ENCODE results near the gene ZNF507. TPM values are rescaled to one million over a fixed set of nuclear protein-coding genes. Genes with fewer than 3 reads are reported as not detected.

ZNF507 gene
- 11.0 TPM for total RNA-seq

GRCh38 chr19:32345261-32346207 is at the start of gene ZNF507:
TSS of gene ZNF507 (plus strand) at chr19:32345610. CDS start at chr19:32352831, 7,221 bp downstream.
- Histone ChIP-seq H3K9me3 (ENCODE audit: control insufficient read depth in 3 of 3, low read length in 3 of 3) (no peaks in the 10 kb centered on the region), H3K4me3 (ENCODE audit: low read length in 3 of 3) (peak within 1 kb of the TSS; percentile 84 to 89 (median 89)), H3K4me1 (ENCODE audit: control insufficient read depth in 3 of 3, insufficient read depth in 3 of 3, low read length in 3 of 3) (peaks cover 15 to 18% (median 16%) of the 10 kb centered on the region in 3 donors), H3K9ac (ENCODE audit: low read depth in 1 of 3, low read length in 3 of 3) (peak within 1 kb of the TSS; percentile 84 to 91 (median 84)), H3K27ac (ENCODE audit: low read depth, low read length) (peak within 1 kb of the TSS; percentile 61), H3K27me3 (ENCODE audit: control insufficient read depth in 3 of 3, insufficient read depth in 3 of 3, low read length in 3 of 3) (no peaks in the 10 kb centered on the region), H3K36me3 (ENCODE audit: control insufficient read depth in 3 of 3, insufficient read depth in 3 of 3, low read length in 3 of 3) (peaks cover 6 to 13% (median 13%) of the 10 kb centered on the region in 3 donors)

GRCh38 chr19:32296694-32297093 is 48.7 kb upstream of the ZNF507 start:
- H3K9me3 ChIP-seq (ENCODE audit: control insufficient read depth in 3 of 3, low read length in 3 of 3) = peaks cover 0 to 4% (median 0%) of the 10 kb centered on the region in 3 donors
- H3K4me3 ChIP-seq (ENCODE audit: low read length in 3 of 3) = no peak overlapping the region
- H3K9ac ChIP-seq (ENCODE audit: low read depth in 1 of 3, low read length in 3 of 3) = no peak overlapping the region
- no peaks in the 10 kb centered on the region for H3K27me3 ChIP-seq (ENCODE audit: control insufficient read depth in 3 of 3, insufficient read depth in 3 of 3, low read length in 3 of 3)
- no peaks in the 10 kb centered on the region for H3K36me3 ChIP-seq (ENCODE audit: control insufficient read depth in 3 of 3, insufficient read depth in 3 of 3, low read length in 3 of 3)
- H3K4me1 ChIP-seq (ENCODE audit: control insufficient read depth in 3 of 3, insufficient read depth in 3 of 3, low read length in 3 of 3) = no peaks in the 10 kb centered on the region
- H3K27ac ChIP-seq (ENCODE audit: low read depth, low read length) = no peak overlapping the region

GRCh38 chr19:32302778-32303177 is 42.6 kb upstream of the ZNF507 start:
- Histone ChIP-seq H3K9ac (ENCODE audit: low read depth in 1 of 3, low read length in 3 of 3) (no peak overlapping the region), H3K9me3 (ENCODE audit: control insufficient read depth in 3 of 3, low read length in 3 of 3) (peaks cover 0 to 4% (median 0%) of the 10 kb centered on the region in 3 donors), H3K27ac (ENCODE audit: low read depth, low read length) (no peak overlapping the region), H3K27me3 (ENCODE audit: control insufficient read depth in 3 of 3, insufficient read depth in 3 of 3, low read length in 3 of 3) (peaks cover 0 to 3% (median 0%) of the 10 kb centered on the region in 3 donors), H3K4me1 (ENCODE audit: control insufficient read depth in 3 of 3, insufficient read depth in 3 of 3, low read length in 3 of 3) (no peaks in the 10 kb centered on the region), H3K36me3 (ENCODE audit: control insufficient read depth in 3 of 3, insufficient read depth in 3 of 3, low read length in 3 of 3) (no peaks in the 10 kb centered on the region), H3K4me3 (ENCODE audit: low read length in 3 of 3) (no peak overlapping the region)

GRCh38 chr19:32303193-32303592 is 42.2 kb upstream of the ZNF507 start:
- no peaks in the 10 kb centered on the region for H3K36me3 ChIP-seq (ENCODE audit: control insufficient read depth in 3 of 3, insufficient read depth in 3 of 3, low read length in 3 of 3)
- no peaks in the 10 kb centered on the region for H3K4me1 ChIP-seq (ENCODE audit: control insufficient read depth in 3 of 3, insufficient read depth in 3 of 3, low read length in 3 of 3)
- peaks cover 0 to 4% (median 0%) of the 10 kb centered on the region in 3 donors for H3K9me3 ChIP-seq (ENCODE audit: control insufficient read depth in 3 of 3, low read length in 3 of 3)
- no peak overlapping the region for H3K4me3 ChIP-seq (ENCODE audit: low read length in 3 of 3)
- H3K27ac ChIP-seq (ENCODE audit: low read depth, low read length) = no peak overlapping the region
- H3K9ac ChIP-seq (ENCODE audit: low read depth in 1 of 3, low read length in 3 of 3) = no peak overlapping the region
- H3K27me3 ChIP-seq (ENCODE audit: control insufficient read depth in 3 of 3, insufficient read depth in 3 of 3, low read length in 3 of 3) = peaks cover 0 to 5% (median 0%) of the 10 kb centered on the region in 3 donors

- no peaks in the 10 kb centered on the region for H3K9me3 ChIP-seq (ENCODE audit: control insufficient read depth in 3 of 3, low read length in 3 of 3)
These were observed 37.8 kb upstream of the ZNF507 start for GRCh38 chr19:32307591-32307990.

GRCh38 chr19:32308431-32309077 is 36.9 kb upstream of the ZNF507 start:
- Histone ChIP-seq H3K27me3 (ENCODE audit: control insufficient read depth in 3 of 3, insufficient read depth in 3 of 3, low read length in 3 of 3) (peaks cover 0 to 21% (median 3%) of the 10 kb centered on the region in 3 donors), H3K4me3 (ENCODE audit: low read length in 3 of 3) (no peak overlapping the region), H3K9ac (ENCODE audit: low read depth in 1 of 3, low read length in 3 of 3) (no peak overlapping the region), H3K9me3 (ENCODE audit: control insufficient read depth in 3 of 3, low read length in 3 of 3) (no peaks in the 10 kb centered on the region), H3K27ac (ENCODE audit: low read depth, low read length) (no peak overlapping the region), H3K36me3 (ENCODE audit: control insufficient read depth in 3 of 3, insufficient read depth in 3 of 3, low read length in 3 of 3) (no peaks in the 10 kb centered on the region), H3K4me1 (ENCODE audit: control insufficient read depth in 3 of 3, insufficient read depth in 3 of 3, low read length in 3 of 3) (no peaks in the 10 kb centered on the region)

More at GRCh38 chr19:32307591-32307990, 37.8 kb upstream of the ZNF507 start:
- Histone ChIP-seq H3K27ac (ENCODE audit: low read depth, low read length) (no peak overlapping the region), H3K36me3 (ENCODE audit: control insufficient read depth in 3 of 3, insufficient read depth in 3 of 3, low read length in 3 of 3) (no peaks in the 10 kb centered on the region), H3K4me1 (ENCODE audit: control insufficient read depth in 3 of 3, insufficient read depth in 3 of 3, low read length in 3 of 3) (no peaks in the 10 kb centered on the region), H3K9ac (ENCODE audit: low read depth in 1 of 3, low read length in 3 of 3) (no peak overlapping the region), H3K27me3 (ENCODE audit: control insufficient read depth in 3 of 3, insufficient read depth in 3 of 3, low read length in 3 of 3) (peaks cover 0 to 21% (median 3%) of the 10 kb centered on the region in 3 donors), H3K4me3 (ENCODE audit: low read length in 3 of 3) (no peak overlapping the region)

- no peaks in the 10 kb centered on the region for H3K9me3 ChIP-seq (ENCODE audit: control insufficient read depth in 3 of 3, low read length in 3 of 3)
- H3K4me1 ChIP-seq (ENCODE audit: control insufficient read depth in 3 of 3, insufficient read depth in 3 of 3, low read length in 3 of 3) = no peaks in the 10 kb centered on the region
- no peak overlapping the region for H3K4me3 ChIP-seq (ENCODE audit: low read length in 3 of 3)
- no peak overlapping the region for H3K9ac ChIP-seq (ENCODE audit: low read depth in 1 of 3, low read length in 3 of 3)
- H3K27me3 ChIP-seq (ENCODE audit: control insufficient read depth in 3 of 3, insufficient read depth in 3 of 3, low read length in 3 of 3) = peaks cover 0 to 21% (median 3%) of the 10 kb centered on the region in 3 donors
- no peaks in the 10 kb centered on the region for H3K36me3 ChIP-seq (ENCODE audit: control insufficient read depth in 3 of 3, insufficient read depth in 3 of 3, low read length in 3 of 3)
- H3K27ac ChIP-seq (ENCODE audit: low read depth, low read length) = no peak overlapping the region
These were observed 35.6 kb upstream of the ZNF507 start for GRCh38 chr19:32309711-32310390.

- peaks cover 2 to 21% (median 3%) of the 10 kb centered on the region in 3 donors for H3K27me3 ChIP-seq (ENCODE audit: control insufficient read depth in 3 of 3, insufficient read depth in 3 of 3, low read length in 3 of 3)
- H3K36me3 ChIP-seq (ENCODE audit: control insufficient read depth in 3 of 3, insufficient read depth in 3 of 3, low read length in 3 of 3) = no peaks in the 10 kb centered on the region
- no peaks in the 10 kb centered on the region for H3K4me1 ChIP-seq (ENCODE audit: control insufficient read depth in 3 of 3, insufficient read depth in 3 of 3, low read length in 3 of 3)
- H3K4me3 ChIP-seq (ENCODE audit: low read length in 3 of 3) = no peak overlapping the region
- no peak overlapping the region for H3K27ac ChIP-seq (ENCODE audit: low read depth, low read length)
- H3K9me3 ChIP-seq (ENCODE audit: control insufficient read depth in 3 of 3, low read length in 3 of 3) = no peaks in the 10 kb centered on the region
- H3K9ac ChIP-seq (ENCODE audit: low read depth in 1 of 3, low read length in 3 of 3) = no peak overlapping the region
These were observed 34.0 kb upstream of the ZNF507 start for GRCh38 chr19:32311371-32311770.

- Histone ChIP-seq H3K27ac (ENCODE audit: low read depth, low read length) (no peak overlapping the region), H3K36me3 (ENCODE audit: control insufficient read depth in 3 of 3, insufficient read depth in 3 of 3, low read length in 3 of 3) (no peaks in the 10 kb centered on the region), H3K4me3 (ENCODE audit: low read length in 3 of 3) (no peak overlapping the region), H3K9ac (ENCODE audit: low read depth in 1 of 3, low read length in 3 of 3) (no peak overlapping the region), H3K27me3 (ENCODE audit: control insufficient read depth in 3 of 3, insufficient read depth in 3 of 3, low read length in 3 of 3) (peaks cover 2 to 16% (median 3%) of the 10 kb centered on the region in 3 donors), H3K4me1 (ENCODE audit: control insufficient read depth in 3 of 3, insufficient read depth in 3 of 3, low read length in 3 of 3) (no peaks in the 10 kb centered on the region), H3K9me3 (ENCODE audit: control insufficient read depth in 3 of 3, low read length in 3 of 3) (no peaks in the 10 kb centered on the region)
These were observed 31.7 kb upstream of the ZNF507 start for GRCh38 chr19:32313569-32314265.
